ENCODE measurements around the gene RPH3AL.

Gene RPH3AL

GRCh38 chr17:337022-337420 is 15.6 kb downstream of the RPH3AL start:
- no peak for DNase-seq (ENCODE audit: low read depth in 1 of 2, low spot score in 1 of 2)

- DNase-seq (ENCODE audit: low read depth in 1 of 2, low spot score in 1 of 2) = peak in 1 of 2 donors; percentile 20
Measured at GRCh38 chr17:336110-337021, 16.2 kb downstream of the RPH3AL start.

- DNase-seq (ENCODE audit: low read depth in 1 of 2, low spot score in 1 of 2) = no peak
Measured at GRCh38 chr17:335691-336090, 16.9 kb downstream of the RPH3AL start.

- no peak for DNase-seq (ENCODE audit: low read depth in 1 of 2, low spot score in 1 of 2)
Measured at GRCh38 chr17:334974-335481, 17.6 kb downstream of the RPH3AL start.

GRCh38 chr17:333626-334396 is 18.8 kb downstream of the RPH3AL start:
- no peak for DNase-seq (ENCODE audit: low read depth in 1 of 2, low spot score in 1 of 2)

GRCh38 chr17:332558-333322 is 19.9 kb downstream of the RPH3AL start:
- DNase-seq (ENCODE audit: low read depth in 1 of 2, low spot score in 1 of 2) = no peak

- DNase-seq (ENCODE audit: low read depth in 1 of 2, low spot score in 1 of 2) = no peak
Measured at GRCh38 chr17:332023-332422, 20.6 kb downstream of the RPH3AL start.

GRCh38 chr17:330993-331701 is 21.5 kb downstream of the RPH3AL start:
- no peak for DNase-seq (ENCODE audit: low read depth in 1 of 2, low spot score in 1 of 2)

- no peak for DNase-seq (ENCODE audit: low read depth in 1 of 2, low spot score in 1 of 2)
Measured at GRCh38 chr17:329784-330420, 22.7 kb downstream of the RPH3AL start.

GRCh38 chr17:327971-328370 is 24.6 kb downstream of the RPH3AL start:
- DNase-seq (ENCODE audit: low read depth in 1 of 2, low spot score in 1 of 2) = no peak

- DNase-seq (ENCODE audit: low read depth in 1 of 2, low spot score in 1 of 2) = no peak
Measured at GRCh38 chr17:327296-327695, 25.3 kb downstream of the RPH3AL start.

- DNase-seq (ENCODE audit: low read depth in 1 of 2, low spot score in 1 of 2) = no peak
Measured at GRCh38 chr17:326010-326621, 26.5 kb downstream of the RPH3AL start.

- no peak for DNase-seq (ENCODE audit: low read depth in 1 of 2, low spot score in 1 of 2)
Measured at GRCh38 chr17:325270-326009, 27.2 kb downstream of the RPH3AL start.

- DNase-seq (ENCODE audit: low read depth in 1 of 2, low spot score in 1 of 2) = no peak
Measured at GRCh38 chr17:323721-324571, 28.7 kb downstream of the RPH3AL start.

- DNase-seq (ENCODE audit: low read depth in 1 of 2, low spot score in 1 of 2) = no peak
Measured at GRCh38 chr17:323181-323580, 29.4 kb downstream of the RPH3AL start.

- no peak for DNase-seq (ENCODE audit: low read depth in 1 of 2, low spot score in 1 of 2)
Measured at GRCh38 chr17:322006-322780, 30.4 kb downstream of the RPH3AL start.

- DNase-seq (ENCODE audit: low read depth in 1 of 2, low spot score in 1 of 2) = no peak
Measured at GRCh38 chr17:321386-321941, 31.1 kb downstream of the RPH3AL start.

All from stimulated activated CD4-positive, alpha-beta T cell treated with anti-CD3 and anti-CD28 coated beads, Interleukin-15, amount 100 ng/mL, for 1 hour (primary cell).